HPDE6-E6E7 (cell line): Measurements from ENCODE around the gene MYO1D.
"Not testable (repeated sequence)": the region's sequence is repeated elsewhere in the genome, so short reads cannot be mapped to it uniquely, and the experiment has no call there.

Source experiments
- DNase-seq: peaks from one replicate; pipeline ENCODE4 v3.0.0; 2011; ENCODE audit warnings: missing footprints; ENCODE audit errors: extremely low spot score

Gene MYO1D

DNA sequence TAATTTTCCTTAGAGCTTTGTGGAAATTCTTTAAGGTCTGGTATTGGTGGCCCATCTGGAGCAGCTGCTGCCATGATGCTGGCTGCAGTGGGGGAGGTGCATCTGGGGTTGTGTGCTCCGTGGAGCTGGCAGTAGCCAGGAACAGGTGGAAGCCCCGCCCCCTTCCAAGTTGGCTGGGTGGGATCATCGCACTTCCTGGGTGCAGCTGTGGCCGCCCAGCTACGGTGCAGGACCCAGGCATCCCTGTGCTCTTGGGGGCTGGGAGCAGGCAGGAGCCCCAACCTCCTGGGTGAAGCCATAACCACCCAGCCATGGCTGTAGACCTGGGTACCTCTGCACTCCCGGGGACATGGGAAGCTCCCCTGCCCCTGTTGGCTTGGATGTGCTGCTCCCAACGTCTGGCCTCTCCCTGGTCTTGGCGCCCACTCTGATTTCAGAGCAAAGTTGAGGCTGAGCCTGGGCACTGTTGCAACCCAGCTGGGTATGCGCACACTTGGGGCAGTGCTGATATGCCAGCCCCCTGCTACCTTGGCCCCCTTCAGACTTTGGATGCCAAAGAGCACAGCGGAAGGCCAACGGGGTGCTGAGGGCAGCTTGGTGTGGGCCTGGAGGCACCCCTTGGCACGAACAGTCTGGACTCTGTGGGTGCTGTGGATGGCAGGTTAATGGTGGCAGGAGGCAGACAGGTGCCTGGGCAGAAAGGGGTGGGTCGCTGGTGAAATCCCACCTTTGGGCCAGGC is 145.2 kb downstream of the MYO1D start:
- DNase-seq = no peak

DNA sequence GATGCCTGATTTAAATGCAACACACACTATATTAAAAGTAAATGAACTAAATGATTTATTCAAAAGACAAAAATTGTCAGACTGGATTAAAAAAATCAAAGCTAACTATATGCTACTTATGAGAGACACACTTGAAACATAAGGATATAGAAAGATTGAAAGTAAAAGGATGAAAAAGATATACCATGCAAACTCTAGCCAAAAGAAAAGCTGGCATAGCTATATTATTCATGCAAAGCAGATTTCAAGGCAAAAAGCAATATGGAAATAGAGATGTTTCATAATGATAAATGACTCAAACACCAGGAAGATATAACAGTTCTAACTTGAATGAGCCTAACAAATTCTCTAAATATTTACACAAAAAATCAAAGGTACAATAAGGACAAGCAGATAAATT is 149.2 kb downstream of the MYO1D start:
- no peak for DNase-seq

DNA sequence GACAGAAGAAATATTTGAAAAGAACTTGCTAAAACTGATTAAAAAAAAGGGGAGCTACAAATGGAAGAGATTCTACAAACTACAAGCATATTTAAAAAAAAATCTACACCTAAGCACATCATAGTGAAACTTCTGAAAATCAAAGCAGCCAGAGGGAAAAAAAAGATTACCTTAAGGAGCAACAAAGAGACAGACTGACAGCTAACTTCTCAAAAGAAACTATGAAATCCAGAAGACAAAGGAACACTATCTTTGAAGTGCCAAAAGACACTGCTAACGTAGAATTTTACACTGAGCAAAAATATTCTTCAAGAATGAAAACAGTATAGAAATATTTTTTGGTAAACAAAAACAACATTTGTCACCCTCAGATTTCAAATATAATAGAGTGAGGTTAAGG is 151.2 kb downstream of the MYO1D start:
- no peak for DNase-seq

DNA sequence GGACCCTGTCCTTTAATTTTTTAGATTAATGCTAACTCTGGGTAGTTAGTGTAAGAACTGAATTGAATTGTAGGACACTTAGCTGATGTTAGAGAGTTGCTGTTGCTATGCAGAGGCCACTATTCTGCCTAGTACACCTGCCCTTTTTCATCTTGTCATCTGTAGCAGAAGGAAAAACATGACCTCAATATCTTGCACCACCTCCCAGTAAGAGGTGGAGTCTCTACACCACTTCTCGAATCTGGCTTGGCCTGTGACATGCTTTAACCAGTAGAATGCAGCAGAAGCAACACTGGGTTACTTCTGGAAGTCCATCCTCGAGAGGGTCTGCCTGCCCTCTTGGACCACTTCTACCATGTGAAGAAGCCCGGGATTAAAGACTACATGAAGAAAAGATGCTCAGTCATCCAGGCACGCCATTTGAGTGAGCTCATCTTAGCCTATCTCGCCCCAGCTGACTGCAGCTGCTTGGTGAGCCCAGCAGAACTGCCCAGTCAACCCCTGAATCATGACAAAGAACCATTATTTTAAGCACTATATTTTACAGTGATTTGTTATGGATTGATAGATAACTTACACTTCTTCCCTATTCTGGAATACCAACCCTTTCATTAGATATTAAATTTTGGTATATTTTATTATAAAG is 153.5 kb downstream of the MYO1D start:
- DNase-seq = no peak

GRCh38 chr17:32722733-32723132 is 154.2 kb downstream of the MYO1D start:
- no peak for DNase-seq

- DNase-seq = no peak
These were observed 156.3 kb downstream of the MYO1D start for GRCh38 chr17:32720671-32721070.

- no peak for DNase-seq
These were observed 157.2 kb downstream of the MYO1D start for GRCh38 chr17:32719689-32720088.

- not testable (repeated sequence) for DNase-seq
These were observed 162.0 kb downstream of the MYO1D start for GRCh38 chr17:32714922-32715321.

DNA sequence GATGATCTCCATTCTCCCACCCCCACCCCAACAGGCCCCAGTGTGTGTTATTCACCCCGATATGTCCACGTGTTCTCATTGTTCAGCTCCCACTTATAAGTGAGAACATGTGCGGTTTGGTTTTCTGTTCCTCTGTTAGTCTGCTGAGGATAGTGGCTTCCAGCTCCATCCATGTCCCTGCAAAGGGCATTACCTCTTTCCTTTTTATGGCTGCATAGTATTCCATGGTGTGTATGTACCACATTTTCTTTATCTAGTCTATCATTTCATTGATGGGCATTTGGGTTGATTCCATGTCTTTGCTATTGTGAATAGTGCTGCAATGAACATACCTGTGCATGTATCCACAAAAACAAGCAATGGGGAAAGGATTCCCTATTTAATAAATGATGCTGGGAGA is 162.7 kb downstream of the MYO1D start:
- DNase-seq = not testable (repeated sequence)

DNA sequence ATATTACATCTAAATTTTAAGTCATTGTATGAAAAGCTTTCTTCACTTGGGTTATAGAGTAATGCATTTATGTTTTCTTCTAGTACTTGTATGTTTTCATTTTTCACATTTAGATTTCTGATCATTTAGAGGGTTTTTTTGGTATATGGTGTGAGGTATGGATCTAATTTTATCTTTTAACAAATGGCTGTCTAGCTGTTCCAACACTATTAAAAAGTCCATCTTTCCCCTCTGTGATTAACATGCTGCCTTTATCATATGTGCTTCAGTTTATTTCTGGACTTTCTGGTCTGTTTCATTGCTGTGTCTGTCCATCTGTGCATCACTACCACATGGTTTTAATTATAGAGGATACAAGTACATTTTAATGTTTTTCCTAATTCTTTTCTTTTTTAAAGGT is 163.8 kb downstream of the MYO1D start:
- DNase-seq = no peak

DNA sequence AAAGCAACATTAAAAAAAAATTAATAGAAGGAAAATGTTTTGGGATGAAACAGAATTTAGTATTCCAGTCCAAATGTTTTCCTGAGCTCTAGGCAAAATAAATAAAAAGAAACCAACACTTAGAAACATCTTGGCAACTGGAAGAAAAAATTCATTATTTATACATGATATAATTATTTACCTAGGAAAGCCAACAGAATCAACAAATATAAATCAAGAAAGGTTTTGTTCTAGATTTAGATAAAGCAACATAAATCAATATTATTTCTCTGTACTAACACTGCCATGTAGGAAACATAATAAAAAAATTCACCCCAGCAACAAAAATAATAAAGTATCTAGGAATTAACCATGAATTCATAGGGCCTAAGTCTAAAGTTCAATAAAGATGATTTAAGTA is 167.4 kb downstream of the MYO1D start:
- no peak for DNase-seq

DNA sequence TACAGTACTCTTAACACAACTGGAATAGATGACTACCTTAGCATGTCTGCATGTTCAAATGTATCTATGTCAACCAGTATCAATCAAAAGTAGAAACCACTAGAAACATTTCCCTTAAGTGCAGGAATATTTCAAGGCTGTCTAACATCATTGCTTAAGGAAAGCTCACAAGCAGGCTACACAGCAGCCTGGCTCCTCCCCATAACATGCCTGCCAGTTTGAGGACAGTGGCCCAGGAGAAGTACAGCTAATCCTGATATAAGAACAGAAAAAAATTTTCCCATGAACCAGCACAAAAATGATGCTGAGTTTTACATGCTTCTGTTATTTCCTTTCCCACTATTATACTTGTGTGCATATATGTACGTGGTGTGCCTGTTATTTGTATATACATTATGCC is 175.1 kb downstream of the MYO1D start:
- no peak for DNase-seq

- no peak for DNase-seq
These were observed 177.7 kb downstream of the MYO1D start for GRCh38 chr17:32699247-32699646.

- no peak for DNase-seq
These were observed 178.9 kb downstream of the MYO1D start for GRCh38 chr17:32697728-32698625.

DNA sequence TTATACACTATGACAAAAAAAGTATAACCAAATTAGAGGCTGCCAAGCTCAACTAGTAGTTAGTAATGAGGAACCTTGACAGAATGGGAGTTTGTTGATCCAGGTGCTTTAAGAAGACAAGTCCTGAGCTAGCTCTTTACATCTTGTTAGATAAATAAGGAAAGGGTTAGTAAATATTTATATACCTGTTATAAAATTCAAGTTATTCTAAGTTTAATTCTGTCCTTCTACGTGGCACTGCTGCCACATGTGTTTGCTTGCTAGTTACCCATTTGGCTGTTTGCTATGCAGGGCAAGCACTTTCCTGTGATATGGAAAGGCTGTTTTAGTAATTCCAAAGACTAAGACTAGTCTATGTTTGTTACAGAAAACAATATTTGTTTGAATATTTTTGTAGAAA is 180.5 kb downstream of the MYO1D start:
- DNase-seq = no peak

DNA sequence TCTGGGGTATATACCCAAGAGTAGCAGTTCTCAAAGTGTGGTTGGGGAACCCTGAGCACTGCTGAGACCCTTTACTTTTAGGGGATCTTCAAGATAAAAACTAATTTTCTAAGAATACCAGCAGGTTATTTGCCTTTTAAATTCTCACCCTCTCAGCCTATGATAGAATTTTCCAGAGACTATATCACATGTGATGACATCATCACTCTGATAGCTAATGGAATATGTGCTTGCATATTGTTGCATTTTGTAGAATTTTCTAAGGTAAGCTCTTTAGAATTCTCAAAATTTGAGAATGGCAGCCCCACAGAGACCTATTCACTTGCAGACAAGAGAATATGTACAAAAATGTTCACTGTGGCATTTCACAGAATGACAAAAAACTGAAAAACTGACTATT is 181.1 kb downstream of the MYO1D start:
- DNase-seq = no peak

- no peak for DNase-seq
These were observed 183.6 kb downstream of the MYO1D start for GRCh38 chr17:32693194-32693897.

- DNase-seq = no peak
These were observed 184.7 kb downstream of the MYO1D start for GRCh38 chr17:32692179-32692578.

- DNase-seq = no peak
These were observed 187.6 kb downstream of the MYO1D start for GRCh38 chr17:32689348-32689747.

- DNase-seq = no peak
These were observed 188.7 kb downstream of the MYO1D start for GRCh38 chr17:32688221-32688620.

DNA sequence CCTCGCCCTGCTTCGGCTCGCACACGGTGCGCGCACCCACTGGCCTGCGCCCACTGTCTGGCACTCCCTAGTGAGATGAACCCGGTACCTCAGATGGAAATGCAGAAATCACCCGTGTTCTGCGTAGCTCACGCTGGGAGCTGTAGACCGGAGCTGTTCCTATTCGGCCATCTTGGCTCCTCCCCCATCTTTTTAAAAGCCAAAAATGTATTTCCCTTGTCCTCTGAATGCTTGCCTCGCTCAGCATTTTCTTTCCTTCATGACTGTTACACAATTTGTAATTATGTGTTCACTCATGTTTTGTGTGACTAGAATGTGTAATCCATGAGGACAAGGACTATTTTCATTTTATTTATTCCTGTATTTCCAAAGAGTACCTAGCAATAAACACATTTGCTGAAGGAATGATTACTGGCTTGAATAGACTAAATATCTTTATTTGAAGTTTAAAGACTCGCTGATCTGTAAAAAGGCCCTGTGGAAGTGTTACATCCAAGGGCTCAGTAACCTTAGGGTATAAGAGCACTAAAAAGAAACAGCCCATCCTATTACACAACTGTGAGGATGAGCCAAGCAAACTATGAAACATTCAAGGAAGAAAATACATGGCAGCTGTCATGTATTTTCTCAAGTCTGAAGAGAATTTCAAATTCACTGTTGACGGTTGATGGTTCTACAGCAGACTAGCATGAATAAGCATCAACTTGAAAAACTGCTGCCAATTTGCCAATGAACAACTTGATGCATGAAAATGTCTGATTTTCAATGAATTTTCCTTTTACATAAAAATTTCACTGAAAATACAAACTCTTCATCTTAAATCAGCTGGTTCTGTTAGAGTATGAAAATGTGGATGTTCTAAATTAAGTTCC is 192.6 kb downstream of the MYO1D start:
- no peak for DNase-seq
